ENCODE data around the gene UBTF. TPM values are rescaled to one million over a fixed set of nuclear protein-coding genes. Genes with fewer than 3 reads are reported as not detected.

Gene UBTF
- total RNA-seq, 2 experiments from 2014 or later: 148 to 158 TPM

DNA sequence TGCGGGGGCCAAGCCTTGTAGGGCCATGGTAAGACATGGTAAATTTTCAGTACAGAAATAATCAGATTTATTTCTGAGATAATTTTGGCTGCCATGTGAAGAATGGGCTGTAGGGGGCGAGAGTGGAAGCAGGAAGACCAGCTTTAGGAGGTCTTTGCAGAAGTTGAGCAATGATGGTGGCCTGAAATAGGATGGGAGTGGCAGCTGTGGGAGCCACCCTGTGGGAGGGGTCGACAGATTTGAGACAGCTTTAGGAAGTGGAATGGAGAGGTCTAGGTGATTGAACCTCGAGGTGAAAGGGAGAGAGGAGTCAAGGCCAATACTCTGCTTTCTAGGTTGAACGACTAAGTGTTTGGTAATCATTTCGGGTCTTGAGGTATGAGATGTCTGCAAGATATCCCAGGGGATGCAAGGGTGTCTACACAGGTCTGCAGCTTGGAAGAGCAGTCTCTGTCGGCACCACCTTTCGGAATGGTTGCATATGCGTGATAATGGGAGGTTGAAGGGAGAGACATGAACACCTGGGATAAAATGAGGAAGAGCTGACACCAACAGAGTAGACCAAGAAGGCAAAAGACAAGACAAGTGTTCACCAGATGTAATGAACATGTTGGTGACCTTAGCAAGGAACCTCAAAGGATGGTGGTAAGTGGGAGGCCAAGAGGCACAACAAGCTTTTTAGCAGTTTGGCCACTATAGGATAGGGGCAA, 15.6 kb downstream of the UBTF start:
- ChIA-PET POLR2A (interaction anchor here (1.0 to 8.5 kb wide), 6 partner anchors 16 to 146 kb away, joined by 4 to 181 read pairs (median 6); partner anchors contain the start of genes HDAC5, SLC25A39, TMUB2 and UBTF), CTCF (interaction anchor here (0.7 to 2.1 kb wide), 7 partner anchors 13 to 146 kb away, joined by 3 to 9 read pairs (median 4); partner anchors contain the start of gene UBTF)
- H3K27ac ChIP-seq (ENCODE audit: low read depth in 1 of 2, low read length in 2 of 2): no peak overlapping the region
- H3K4me3 Mint-ChIP-seq: peak overlapping the region; percentile 75
- H3K27ac Mint-ChIP-seq: peak overlapping the region; percentile 73
- no peaks in the 10 kb centered on the region for H3K9me3 Mint-ChIP-seq
- peaks cover 40% of the 10 kb centered on the region for H3K36me3 Mint-ChIP-seq (ENCODE audit: low read depth)
- peaks cover 26% of the 10 kb centered on the region for H3K36me3 ChIP-seq (ENCODE audit: insufficient read depth, low read length)
- H3K27me3 Mint-ChIP-seq: no peaks in the 10 kb centered on the region
- no peaks in the 10 kb centered on the region for H3K9me3 ChIP-seq (ENCODE audit: control insufficient read depth in 1 of 2, insufficient read depth in 1 of 2, low read length in 2 of 2)
- ATAC-seq (ENCODE audit: poor library complexity): no peak
- H3K4me1 Mint-ChIP-seq (ENCODE audit: low read depth): peaks cover 37% of the 10 kb centered on the region
- intact Hi-C loops (cut with DNase I, micrococcal nuclease): loop anchor here in 1 of 2 experiments (5.0 kb wide), 2 partner anchors 62 to 137 kb away; partner anchors contain the start of genes HROB and LSM12
- H3K4me1 ChIP-seq (ENCODE audit: insufficient read depth, low read length): peaks cover 34% of the 10 kb centered on the region
- H3K4me3 ChIP-seq (ENCODE audit: low read length): no peak overlapping the region
- TF ChIP-seq, protein P1, sequence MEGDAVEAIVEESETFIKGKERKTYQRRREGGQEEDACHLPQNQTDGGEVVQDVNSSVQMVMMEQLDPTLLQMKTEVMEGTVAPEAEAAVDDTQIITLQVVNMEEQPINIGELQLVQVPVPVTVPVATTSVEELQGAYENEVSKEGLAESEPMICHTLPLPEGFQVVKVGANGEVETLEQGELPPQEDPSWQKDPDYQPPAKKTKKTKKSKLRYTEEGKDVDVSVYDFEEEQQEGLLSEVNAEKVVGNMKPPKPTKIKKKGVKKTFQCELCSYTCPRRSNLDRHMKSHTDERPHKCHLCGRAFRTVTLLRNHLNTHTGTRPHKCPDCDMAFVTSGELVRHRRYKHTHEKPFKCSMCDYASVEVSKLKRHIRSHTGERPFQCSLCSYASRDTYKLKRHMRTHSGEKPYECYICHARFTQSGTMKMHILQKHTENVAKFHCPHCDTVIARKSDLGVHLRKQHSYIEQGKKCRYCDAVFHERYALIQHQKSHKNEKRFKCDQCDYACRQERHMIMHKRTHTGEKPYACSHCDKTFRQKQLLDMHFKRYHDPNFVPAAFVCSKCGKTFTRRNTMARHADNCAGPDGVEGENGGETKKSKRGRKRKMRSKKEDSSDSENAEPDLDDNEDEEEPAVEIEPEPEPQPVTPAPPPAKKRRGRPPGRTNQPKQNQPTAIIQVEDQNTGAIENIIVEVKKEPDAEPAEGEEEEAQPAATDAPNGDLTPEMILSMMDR (IDR thresholded peaks at IDR 0.05): peak; percentile 75
- no peaks in the 10 kb centered on the region for H3K27me3 ChIP-seq (ENCODE audit: control insufficient read depth in 1 of 2, insufficient read depth in 2 of 2, low read length in 2 of 2)
- peak in 9 of 14 experiments; percentile 24 to 74 (median 38) for DNase-seq

DNA sequence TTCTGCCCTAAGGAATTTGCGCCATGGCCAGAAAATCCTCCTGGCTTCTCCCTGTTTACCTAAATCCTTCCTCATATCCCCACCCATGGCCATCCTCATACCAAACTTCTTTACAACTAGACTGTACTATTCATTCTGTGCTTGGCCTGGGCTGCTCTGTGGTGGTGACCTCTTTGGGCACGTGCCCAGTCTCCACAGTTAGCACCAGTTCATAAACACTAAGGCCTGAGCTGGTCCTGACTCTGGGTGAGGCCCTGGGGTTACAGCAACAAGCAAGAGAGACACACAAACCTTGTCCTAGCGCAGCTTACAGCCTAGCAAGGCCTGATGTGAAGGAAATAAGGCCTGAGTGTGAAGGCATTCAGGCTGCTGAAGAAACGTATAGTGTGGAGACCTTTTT, 16.7 kb downstream of the UBTF start:
- Mint-ChIP-seq H3K4me1 (ENCODE audit: low read depth) (peaks cover 46% of the 10 kb centered on the region), H3K27me3 (no peaks in the 10 kb centered on the region), H3K4me3 (peak overlapping the region; percentile 75), H3K36me3 (ENCODE audit: low read depth) (peaks cover 41% of the 10 kb centered on the region), H3K27ac (peak overlapping the region; percentile 73), H3K9me3 (no peaks in the 10 kb centered on the region)
- Histone ChIP-seq H3K4me1 (ENCODE audit: insufficient read depth, low read length) (peaks cover 42% of the 10 kb centered on the region), H3K36me3 (ENCODE audit: insufficient read depth, low read length) (peaks cover 16% of the 10 kb centered on the region), H3K4me3 (ENCODE audit: low read length) (no peak overlapping the region), H3K27me3 (ENCODE audit: control insufficient read depth in 1 of 2, insufficient read depth in 2 of 2, low read length in 2 of 2) (no peaks in the 10 kb centered on the region), H3K27ac (ENCODE audit: low read depth in 1 of 2, low read length in 2 of 2) (no peak overlapping the region), H3K9me3 (ENCODE audit: control insufficient read depth in 1 of 2, insufficient read depth in 1 of 2, low read length in 2 of 2) (no peaks in the 10 kb centered on the region)
- no peak for DNase-seq
- CTCF ChIA-PET: interaction anchor here (1.9 to 2.1 kb wide), 3 partner anchors 14 to 18 kb away, joined by 4 to 9 read pairs (median 7); partner anchors contain the start of gene UBTF
- intact Hi-C loops (cut with DNase I, micrococcal nuclease): loop anchor here in 1 of 2 experiments (5.0 kb wide), 2 partner anchors 60 to 135 kb away; partner anchors contain the start of genes HROB and LSM12
- POLR2A ChIA-PET: interaction anchor here (1.8 to 8.5 kb wide), 3 partner anchors 17 to 122 kb away, joined by 5 to 181 read pairs (median 99); partner anchors contain the start of genes SLC25A39, TMUB2 and UBTF
- TF ChIP-seq, protein P1 (IDR thresholded peaks at IDR 0.05): no peak
- ATAC-seq (ENCODE audit: poor library complexity): no peak

DNA sequence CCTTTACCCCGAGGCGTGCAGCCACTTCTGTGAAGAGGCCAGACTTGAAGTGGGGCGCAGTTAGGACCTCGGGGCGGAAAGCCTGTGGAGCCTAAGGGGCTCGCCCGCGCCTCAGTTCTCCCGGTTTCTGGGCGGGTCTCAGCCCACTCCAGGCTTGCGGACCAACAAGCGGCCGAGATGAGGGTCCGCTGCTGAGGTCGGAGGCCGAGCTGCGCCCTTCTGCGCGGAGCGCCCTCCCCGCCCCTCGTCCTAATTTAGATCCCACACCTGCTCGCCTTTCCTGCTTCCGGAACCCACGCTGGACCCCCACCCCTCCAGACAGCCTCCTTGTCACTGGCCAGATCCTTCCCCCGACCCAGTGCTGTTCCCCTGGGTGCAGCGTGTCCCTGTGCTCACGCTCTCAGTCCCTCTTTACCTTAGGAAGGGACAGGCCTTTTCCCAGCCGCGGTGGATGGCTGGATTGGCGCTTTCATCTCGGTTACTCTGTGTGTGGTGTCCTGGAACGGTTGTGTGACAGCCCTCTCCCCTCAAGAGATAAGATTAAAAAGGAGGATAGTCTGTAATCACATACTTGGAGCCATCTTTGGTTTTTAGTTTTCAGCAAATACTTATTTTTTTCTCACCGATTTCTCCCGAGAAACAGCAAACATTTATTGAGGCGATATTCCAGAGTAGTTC, 18.9 kb downstream of the UBTF start:
- ChIA-PET CTCF (interaction anchor here (0.9 to 4.0 kb wide), 4 partner anchors 10 to 18 kb away, joined by 3 to 20 read pairs (median 7); partner anchors contain the start of gene TMUB2), POLR2A (interaction anchor here (0.5 to 8.5 kb wide), 9 partner anchors 9 to 126 kb away, joined by 3 to 181 read pairs (median 7); partner anchors contain the start of genes HDAC5, SLC25A39, TMUB2 and UBTF)
- peak overlapping the region; percentile 79 to 85 for H3K27ac ChIP-seq (ENCODE audit: low read depth in 1 of 2, low read length in 2 of 2)
- Mint-ChIP-seq H3K27me3 (no peaks in the 10 kb centered on the region), H3K36me3 (ENCODE audit: low read depth) (peaks cover 42% of the 10 kb centered on the region), H3K9me3 (no peaks in the 10 kb centered on the region), H3K4me3 (peak overlapping the region; percentile 93), H3K27ac (peak overlapping the region; percentile 73), H3K4me1 (ENCODE audit: low read depth) (peaks cover 46% of the 10 kb centered on the region)
- no peaks in the 10 kb centered on the region for H3K9me3 ChIP-seq (ENCODE audit: control insufficient read depth in 1 of 2, insufficient read depth in 1 of 2, low read length in 2 of 2)
- peak overlapping the region; percentile 90 for H3K4me3 ChIP-seq (ENCODE audit: low read length)
- ATAC-seq (ENCODE audit: poor library complexity) (no peak), DNase-seq (no peak)
- intact Hi-C loops (cut with DNase I, micrococcal nuclease): loop anchor here in 1 of 2 experiments (1.0 to 5.0 kb wide), 3 partner anchors 16 to 133 kb away; partner anchors contain the start of genes HROB and LSM12
- H3K36me3 ChIP-seq (ENCODE audit: insufficient read depth, low read length): peaks cover 16% of the 10 kb centered on the region
- TF ChIP-seq, protein P1 (IDR thresholded peaks at IDR 0.05): no peak
- H3K4me1 ChIP-seq (ENCODE audit: insufficient read depth, low read length): peaks cover 45% of the 10 kb centered on the region
- no peaks in the 10 kb centered on the region for H3K27me3 ChIP-seq (ENCODE audit: control insufficient read depth in 1 of 2, insufficient read depth in 2 of 2, low read length in 2 of 2)

Measured in CD4-positive, alpha-beta T cell (primary cell).